AG09319 (cell line): Measurements from ENCODE around the gene PRKCZ.

Source experiments
- DNase-seq: peaks from one replicate; pipeline ENCODE4 v3.0.0-alpha.2; 2010; ENCODE audit warnings: low read depth; ENCODE audit errors: extremely low read depth
- TF ChIP-seq, protein P1 (sequence below): IDR thresholded peaks from 2 replicates; pipeline ENCODE4 v1.5.1; 2011; ENCODE audit warnings: low read depth, mild to moderate bottlenecking, inconsistent platforms, low read length, moderate library complexity

The PRKCZ gene

DNA sequence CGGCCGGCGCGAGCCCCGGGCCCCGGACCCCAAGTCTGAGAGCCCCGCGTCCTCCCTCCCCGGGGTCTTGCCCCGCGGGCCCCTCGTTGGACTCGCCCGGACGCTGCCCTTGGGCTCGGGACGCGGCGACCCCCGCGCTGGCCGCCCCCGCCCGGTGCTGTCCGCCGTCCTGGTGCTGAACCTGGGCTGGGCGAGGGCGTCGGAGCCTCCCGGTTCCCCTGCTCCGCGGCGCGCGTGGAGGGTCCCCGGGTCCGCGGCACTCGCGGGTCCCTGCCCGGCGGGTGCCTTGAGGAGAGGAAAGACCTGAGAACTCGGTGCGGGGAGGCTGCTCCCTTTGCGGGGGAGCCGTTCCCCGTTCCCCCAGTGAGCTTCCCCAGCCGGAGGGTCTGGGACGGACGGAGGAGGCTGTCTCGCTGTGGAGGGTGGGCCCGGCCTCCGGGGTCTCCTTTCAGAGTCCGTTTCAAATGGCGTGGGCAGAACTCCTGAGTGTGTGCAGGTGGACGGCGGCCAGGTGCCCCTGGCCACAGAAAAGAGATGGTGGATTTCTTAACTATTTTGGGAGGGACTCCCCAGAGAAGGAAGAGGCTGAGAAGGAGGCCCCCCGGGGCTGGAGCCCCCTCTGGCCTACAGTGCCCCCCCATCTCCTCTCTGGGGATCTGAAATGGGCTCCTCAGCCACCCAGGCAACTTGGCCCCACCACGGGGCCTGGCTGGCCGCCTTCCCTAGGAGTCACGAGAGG, 30.5 kb upstream of the PRKCZ start:
- no peak for DNase-seq
- TF ChIP-seq, protein P1, sequence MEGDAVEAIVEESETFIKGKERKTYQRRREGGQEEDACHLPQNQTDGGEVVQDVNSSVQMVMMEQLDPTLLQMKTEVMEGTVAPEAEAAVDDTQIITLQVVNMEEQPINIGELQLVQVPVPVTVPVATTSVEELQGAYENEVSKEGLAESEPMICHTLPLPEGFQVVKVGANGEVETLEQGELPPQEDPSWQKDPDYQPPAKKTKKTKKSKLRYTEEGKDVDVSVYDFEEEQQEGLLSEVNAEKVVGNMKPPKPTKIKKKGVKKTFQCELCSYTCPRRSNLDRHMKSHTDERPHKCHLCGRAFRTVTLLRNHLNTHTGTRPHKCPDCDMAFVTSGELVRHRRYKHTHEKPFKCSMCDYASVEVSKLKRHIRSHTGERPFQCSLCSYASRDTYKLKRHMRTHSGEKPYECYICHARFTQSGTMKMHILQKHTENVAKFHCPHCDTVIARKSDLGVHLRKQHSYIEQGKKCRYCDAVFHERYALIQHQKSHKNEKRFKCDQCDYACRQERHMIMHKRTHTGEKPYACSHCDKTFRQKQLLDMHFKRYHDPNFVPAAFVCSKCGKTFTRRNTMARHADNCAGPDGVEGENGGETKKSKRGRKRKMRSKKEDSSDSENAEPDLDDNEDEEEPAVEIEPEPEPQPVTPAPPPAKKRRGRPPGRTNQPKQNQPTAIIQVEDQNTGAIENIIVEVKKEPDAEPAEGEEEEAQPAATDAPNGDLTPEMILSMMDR: no peak

DNA sequence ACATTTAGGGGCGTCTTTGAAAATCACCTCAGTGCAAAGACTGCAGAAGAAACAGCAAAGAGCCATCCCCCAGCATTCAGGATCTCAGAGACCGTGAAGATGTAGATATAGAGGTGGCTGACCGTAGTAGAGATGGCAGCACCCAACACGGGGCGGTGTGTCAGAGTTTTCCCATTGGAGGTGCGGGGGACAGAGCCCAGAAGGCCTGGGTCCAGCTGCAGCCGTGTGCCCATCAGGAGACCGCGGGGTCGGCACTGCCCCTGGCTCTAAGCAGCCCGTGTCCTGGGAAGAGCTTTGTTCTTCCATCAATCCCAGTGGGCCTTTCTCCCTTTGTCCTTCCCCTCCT, 29.9 kb upstream of the PRKCZ start:
- DNase-seq: no peak
- TF ChIP-seq, protein P1: no peak

DNA sequence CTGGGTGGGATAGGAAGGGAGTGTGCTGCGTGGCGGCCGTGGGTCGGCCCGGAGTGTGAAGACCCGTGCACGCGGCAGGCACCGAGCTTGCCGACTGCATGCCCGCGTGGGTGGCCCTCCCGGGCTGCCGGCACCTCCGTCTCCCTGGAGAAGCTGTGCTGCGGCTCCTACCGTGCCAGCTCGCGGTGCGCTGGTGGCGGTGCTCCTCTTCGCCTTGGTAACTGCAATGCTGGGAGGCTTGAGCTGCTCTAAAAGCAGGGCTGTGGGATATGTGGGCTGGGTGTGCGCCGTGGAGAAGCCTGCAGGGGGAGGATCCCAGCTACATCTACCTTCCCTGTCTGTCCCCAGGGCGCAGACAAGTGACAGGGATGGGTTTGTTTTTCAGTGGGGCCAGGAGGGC, 28.7 kb upstream of the PRKCZ start:
- no peak for DNase-seq
- TF ChIP-seq, protein P1: no peak

DNA sequence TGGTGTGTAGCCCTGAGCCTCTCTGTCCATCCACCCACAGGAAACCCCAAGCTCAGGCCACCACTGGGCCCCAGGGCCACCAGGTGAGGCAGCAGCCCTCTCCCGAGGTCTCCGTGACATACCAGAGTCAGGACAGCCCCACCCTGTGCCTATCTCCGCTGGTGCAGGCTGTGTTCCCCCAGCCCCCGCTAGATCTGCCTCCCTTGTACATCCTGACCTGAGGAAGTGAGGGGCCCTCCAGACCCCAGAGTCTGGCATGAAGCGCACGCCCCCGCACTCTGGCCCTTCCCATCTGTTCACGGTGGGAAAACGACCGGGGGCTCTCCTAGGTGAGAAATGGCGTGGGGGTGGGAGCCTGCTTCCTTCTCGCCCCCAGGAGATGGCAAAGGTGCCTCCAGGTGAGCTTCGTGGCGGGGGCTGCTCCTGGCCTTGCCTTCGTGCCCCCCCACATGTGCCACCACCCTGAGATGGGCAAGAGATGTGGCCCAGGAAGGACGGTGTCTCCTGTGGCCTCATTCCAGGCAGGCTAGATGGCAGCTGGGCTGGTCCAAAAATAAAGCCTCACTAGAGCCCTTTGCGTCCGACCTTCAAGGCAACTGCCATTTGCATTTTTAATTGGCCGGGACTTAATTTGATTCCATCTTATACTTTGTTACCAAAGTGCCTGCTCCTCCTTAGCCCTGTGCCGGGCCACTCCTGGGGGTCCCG, 28.0 kb upstream of the PRKCZ start:
- TF ChIP-seq, protein P1: no peak
- no peak for DNase-seq

DNA sequence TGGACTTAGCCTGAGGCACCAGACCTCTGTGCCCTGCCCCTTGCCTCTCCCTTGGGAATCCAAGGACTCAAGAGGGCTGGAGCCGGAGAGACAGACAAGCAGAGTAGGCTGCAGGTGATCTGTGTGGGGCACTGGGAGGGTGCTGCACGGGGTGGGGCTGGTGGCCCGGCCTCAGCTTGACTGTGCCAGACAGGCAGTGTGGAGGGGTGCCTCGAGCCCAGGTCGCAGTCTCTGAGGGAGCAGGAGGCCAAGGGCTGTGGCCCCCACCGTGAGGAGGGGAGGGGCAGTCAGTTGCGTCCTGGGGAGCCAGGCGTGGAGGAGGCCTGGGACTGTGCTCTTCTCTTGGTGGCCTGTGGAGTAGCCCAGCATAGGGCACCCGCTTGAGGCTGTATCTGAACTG, 27.0 kb upstream of the PRKCZ start:
- no peak for DNase-seq

DNA sequence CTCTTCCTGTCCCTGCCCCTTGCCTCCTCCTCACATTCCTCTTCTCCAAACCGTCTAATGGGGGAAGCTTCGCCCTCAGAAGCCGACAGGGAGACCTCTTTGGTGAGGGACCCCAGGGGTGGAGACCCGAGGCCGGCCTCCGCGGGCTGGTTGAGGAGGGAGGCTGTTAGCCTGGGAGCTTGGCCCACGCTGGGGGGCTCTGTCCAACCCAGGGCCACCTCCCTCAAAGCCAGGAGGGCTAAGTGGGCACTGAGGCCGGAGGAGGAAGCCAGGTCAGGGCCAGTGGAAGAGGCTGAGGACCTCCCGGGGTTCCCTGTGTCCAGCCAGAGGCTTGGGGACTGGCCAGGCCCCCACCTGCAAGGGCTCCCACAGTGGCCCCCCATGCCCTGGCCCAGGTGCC, 25.8 kb upstream of the PRKCZ start:
- DNase-seq: no peak
- TF ChIP-seq, protein P1: no peak

More for the DNA sequence above, 27.0 kb upstream of the PRKCZ start:
- TF ChIP-seq, protein P1: no peak

DNA sequence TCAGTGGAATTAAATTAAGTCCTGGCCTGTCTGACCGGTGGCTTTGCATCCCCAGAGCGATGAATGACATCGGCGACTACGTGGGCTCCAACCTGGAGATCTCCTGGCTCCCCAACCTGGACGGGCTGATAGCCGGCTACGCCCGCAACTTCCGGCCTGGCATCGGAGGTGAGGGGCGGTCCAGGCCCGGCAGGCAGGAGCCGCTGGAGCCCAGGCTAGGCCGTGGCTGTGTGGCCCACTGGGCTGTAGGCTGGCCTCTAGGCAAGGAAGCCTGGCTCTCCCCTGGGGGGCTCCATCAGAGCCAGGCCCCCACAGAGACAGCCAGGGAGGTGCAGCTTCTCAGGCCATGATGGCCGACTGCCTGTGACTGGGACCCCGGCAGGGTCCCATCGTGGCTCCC, 25.3 kb upstream of the PRKCZ start:
- TF ChIP-seq, protein P1: no peak

More for the DNA sequence above, 25.3 kb upstream of the PRKCZ start:
- DNase-seq: no peak
